WTC11 (cell line): ENCODE data around the gene SEMA4D. TPM values are rescaled to one million over a fixed set of nuclear protein-coding genes. Genes with fewer than 3 reads are reported as not detected.
A peak's percentile ranks its signal among the peaks of the same experiment; 100 is the strongest.

Experiments
- ATAC-seq: fragments of 200-7000 bp; cut with Tn5 transposase; 2 replicates; pipeline ENCODE4 v1.10.0; 2021; ENCODE audit warnings: mild to moderate bottlenecking, moderate library complexity
- CTCF ChIA-PET: fragments of 300-600 bp; sonication (Branson Sonifier 250); formaldehyde crosslinking; loops from one replicate; lab custom pipeline; 2021; ENCODE audit warnings: antibody characterized with exemption; lab: Charles Lee
- POLR2A ChIA-PET: fragments of 350-600 bp; sonication (Branson Sonifier 250); formaldehyde crosslinking; loops from one replicate; lab custom pipeline; 2021; ENCODE audit warnings: antibody characterized with exemption; lab: Charles Lee
- DNase-seq: peaks from one replicate; pipeline ENCODE4 v3.0.0; 2021; ENCODE audit warnings: low spot score
- H3K27ac Mint-ChIP-seq: 2 replicates; pipeline ENCODE4 v1.8.0; 2021; ENCODE audit warnings: mixed read lengths
- H3K27me3 Mint-ChIP-seq: 2 replicates; pipeline ENCODE4 v1.8.0; 2021; ENCODE audit warnings: low read depth, mild to moderate bottlenecking, moderate library complexity, mixed read lengths
- H3K36me3 Mint-ChIP-seq: 2 replicates; pipeline ENCODE4 v1.8.0; 2021; ENCODE audit warnings: mixed read lengths
- H3K4me1 Mint-ChIP-seq: 2 replicates; pipeline ENCODE4 v1.8.0; 2022; ENCODE audit warnings: mixed read lengths
- H3K4me3 Mint-ChIP-seq: 2 replicates; pipeline ENCODE4 v1.8.0; 2021; ENCODE audit warnings: mild to moderate bottlenecking, moderate library complexity, mixed read lengths
- H3K9me3 Mint-ChIP-seq: 2 replicates; pipeline ENCODE4 v1.8.0; 2021; ENCODE audit warnings: mixed read lengths
- IRF2 ChIP-seq: sonication (generic); formaldehyde crosslinking; IDR thresholded peaks from 2 replicates; pipeline ENCODE4 v1.8.0; 2022; ENCODE audit warnings: low read depth, missing genetic modification reagents, borderline replicate concordance
- TCF7 ChIP-seq: sonication (generic); formaldehyde crosslinking; IDR thresholded peaks from 2 replicates; pipeline ENCODE4 v1.8.0; 2022; ENCODE audit warnings: mild to moderate bottlenecking, low read depth, missing genetic modification reagents, moderate library complexity
- ZNF416 ChIP-seq: fragments of 250-450 bp; sonication (Bioruptor Pico); IDR thresholded peaks from 2 replicates; pipeline ENCODE4 v1.9.0; 2021; ENCODE audit warnings: mild to moderate bottlenecking, inconsistent platforms
- ZNF532 ChIP-seq: fragments of 250-450 bp; sonication (Bioruptor Pico); IDR thresholded peaks from 2 replicates; pipeline ENCODE4 v1.9.0; 2021; ENCODE audit warnings: mild to moderate bottlenecking, borderline replicate concordance
- ZNF671 ChIP-seq: fragments of 250-450 bp; sonication (Bioruptor Pico); IDR thresholded peaks from 2 replicates; pipeline ENCODE4 v1.8.0; 2021; ENCODE audit warnings: mild to moderate bottlenecking
- total RNA-seq: library from RNA; stranded (reverse); gene quantifications from 3 replicates; pipeline ENCODE4 v1.2.3, GENCODE V29; 2021
- TF ChIP-seq, protein P1 (sequence below): sonication (generic); formaldehyde crosslinking; IDR thresholded peaks from 2 replicates; pipeline ENCODE4 v1.8.1; 2023; ENCODE audit warnings: mild to moderate bottlenecking, moderate library complexity, missing genetic modification reagents
- TF ChIP-seq, protein P2 (sequence below): sonication (generic); formaldehyde crosslinking; conservative IDR thresholded peaks from 2 replicates; pipeline ENCODE4 v1.8.1; 2023; ENCODE audit warnings: mild to moderate bottlenecking, low read depth, missing genetic modification reagents, moderate library complexity
- TF ChIP-seq, protein P3 (sequence below): sonication (generic); formaldehyde crosslinking; IDR thresholded peaks from 2 replicates; pipeline ENCODE4 v1.8.1; 2022; ENCODE audit warnings: mild to moderate bottlenecking, missing genetic modification reagents, moderate library complexity, borderline replicate concordance
- TF ChIP-seq, protein P4 (sequence below): sonication (generic); formaldehyde crosslinking; IDR thresholded peaks from 2 replicates; pipeline ENCODE4 v1.8.0; 2022; ENCODE audit warnings: mild to moderate bottlenecking, missing genetic modification reagents

SEMA4D gene
- total RNA-seq, 1 experiment from 2014 or later = 67.8 TPM

- TF ChIP-seq ZNF416 (no peak), ZNF671 (no peak)
Observed at GRCh38 chr9:89417832-89418473, 80.0 kb downstream of the SEMA4D start (continued).

GRCh38 chr9:89414670-89415324 is 83.1 kb downstream of the SEMA4D start:
- no peak for ATAC-seq
- CTCF ChIA-PET = interaction anchor here (1.0 to 1.2 kb wide), 3 partner anchors 14 to 134 kb away, joined by 3 to 6 read pairs (median 3); no protein-coding TSS in a partner anchor
- DNase-seq = no peak
- Mint-ChIP-seq H3K4me3 (no peak overlapping the region), H3K27ac (peak overlapping the region; percentile 26; the same call in 1 of the 2 replicates), H3K27me3 (no peaks in the 10 kb centered on the region), H3K9me3 (peaks cover 16% of the 10 kb centered on the region), H3K36me3 (peaks cover 24% of the 10 kb centered on the region), H3K4me1 (peaks cover 48% of the 10 kb centered on the region)
- POLR2A ChIA-PET = no interaction called here
- TF ChIP-seq, protein P1, sequence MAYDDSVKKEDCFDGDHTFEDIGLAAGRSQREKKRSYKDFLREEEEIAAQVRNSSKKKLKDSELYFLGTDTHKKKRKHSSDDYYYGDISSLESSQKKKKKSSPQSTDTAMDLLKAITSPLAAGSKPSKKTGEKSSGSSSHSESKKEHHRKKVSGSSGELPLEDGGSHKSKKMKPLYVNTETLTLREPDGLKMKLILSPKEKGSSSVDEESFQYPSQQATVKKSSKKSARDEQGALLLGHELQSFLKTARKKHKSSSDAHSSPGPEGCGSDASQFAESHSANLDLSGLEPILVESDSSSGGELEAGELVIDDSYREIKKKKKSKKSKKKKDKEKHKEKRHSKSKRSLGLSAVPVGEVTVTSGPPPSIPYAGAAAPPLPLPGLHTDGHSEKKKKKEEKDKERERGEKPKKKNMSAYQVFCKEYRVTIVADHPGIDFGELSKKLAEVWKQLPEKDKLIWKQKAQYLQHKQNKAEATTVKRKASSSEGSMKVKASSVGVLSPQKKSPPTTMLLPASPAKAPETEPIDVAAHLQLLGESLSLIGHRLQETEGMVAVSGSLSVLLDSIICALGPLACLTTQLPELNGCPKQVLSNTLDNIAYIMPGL (CRISPR knock-in tag) = no peak

DNA sequence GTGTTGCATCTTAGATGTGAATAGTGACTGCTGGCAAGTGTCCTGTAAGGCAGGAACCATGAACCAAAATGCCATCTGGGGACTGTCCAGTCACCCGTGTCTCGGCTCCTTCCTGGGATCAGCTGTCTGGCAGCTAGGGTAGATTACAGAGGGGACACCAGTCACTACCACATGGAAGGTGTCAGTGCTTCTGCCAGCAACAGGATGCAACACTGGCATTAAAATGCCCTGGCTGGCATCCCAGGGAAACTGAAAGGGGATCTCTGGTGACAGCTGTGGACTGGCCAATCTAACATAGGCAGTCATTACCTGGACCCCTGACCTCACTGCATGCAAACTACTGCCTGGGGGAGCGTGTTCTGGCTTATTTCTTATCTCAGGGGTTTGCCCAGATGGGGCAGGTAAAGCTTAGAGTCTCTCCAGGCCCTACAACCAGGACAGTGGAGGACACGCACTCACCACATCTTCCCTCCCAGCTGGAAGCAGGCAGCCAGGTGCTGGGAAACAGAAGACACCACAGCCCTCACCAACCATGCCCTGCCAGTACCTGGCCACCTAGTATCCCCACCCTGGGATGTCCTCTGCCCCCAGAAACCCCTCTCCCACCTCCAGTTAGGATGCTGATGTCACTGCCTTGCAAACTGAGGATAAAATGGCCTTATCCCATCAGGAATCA is 83.8 kb downstream of the SEMA4D start:
- H3K36me3 Mint-ChIP-seq = peaks cover 21% of the 10 kb centered on the region
- TF ChIP-seq TCF7 (CRISPR knock-in tag) = no peak
- TF ChIP-seq, protein P2, sequence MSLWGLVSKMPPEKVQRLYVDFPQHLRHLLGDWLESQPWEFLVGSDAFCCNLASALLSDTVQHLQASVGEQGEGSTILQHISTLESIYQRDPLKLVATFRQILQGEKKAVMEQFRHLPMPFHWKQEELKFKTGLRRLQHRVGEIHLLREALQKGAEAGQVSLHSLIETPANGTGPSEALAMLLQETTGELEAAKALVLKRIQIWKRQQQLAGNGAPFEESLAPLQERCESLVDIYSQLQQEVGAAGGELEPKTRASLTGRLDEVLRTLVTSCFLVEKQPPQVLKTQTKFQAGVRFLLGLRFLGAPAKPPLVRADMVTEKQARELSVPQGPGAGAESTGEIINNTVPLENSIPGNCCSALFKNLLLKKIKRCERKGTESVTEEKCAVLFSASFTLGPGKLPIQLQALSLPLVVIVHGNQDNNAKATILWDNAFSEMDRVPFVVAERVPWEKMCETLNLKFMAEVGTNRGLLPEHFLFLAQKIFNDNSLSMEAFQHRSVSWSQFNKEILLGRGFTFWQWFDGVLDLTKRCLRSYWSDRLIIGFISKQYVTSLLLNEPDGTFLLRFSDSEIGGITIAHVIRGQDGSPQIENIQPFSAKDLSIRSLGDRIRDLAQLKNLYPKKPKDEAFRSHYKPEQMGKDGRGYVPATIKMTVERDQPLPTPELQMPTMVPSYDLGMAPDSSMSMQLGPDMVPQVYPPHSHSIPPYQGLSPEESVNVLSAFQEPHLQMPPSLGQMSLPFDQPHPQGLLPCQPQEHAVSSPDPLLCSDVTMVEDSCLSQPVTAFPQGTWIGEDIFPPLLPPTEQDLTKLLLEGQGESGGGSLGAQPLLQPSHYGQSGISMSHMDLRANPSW (CRISPR knock-in tag) = no peak
- TF ChIP-seq, all 79 proteins: peak for 0
- Mint-ChIP-seq H3K27ac (peak overlapping the region; percentile 7; the same call in 1 of the 2 replicates), H3K4me3 (no peak overlapping the region), H3K9me3 (peaks cover 16% of the 10 kb centered on the region), H3K4me1 (peaks cover 49% of the 10 kb centered on the region), H3K27me3 (no peaks in the 10 kb centered on the region)
- ChIA-PET POLR2A (no interaction called here), CTCF (interaction anchor here (1.1 to 1.2 kb wide), 2 partner anchors 15 to 135 kb away, joined by 3 to 6 read pairs; no protein-coding TSS in a partner anchor)
- DNase-seq = no peak
- no peak for ATAC-seq

DNA sequence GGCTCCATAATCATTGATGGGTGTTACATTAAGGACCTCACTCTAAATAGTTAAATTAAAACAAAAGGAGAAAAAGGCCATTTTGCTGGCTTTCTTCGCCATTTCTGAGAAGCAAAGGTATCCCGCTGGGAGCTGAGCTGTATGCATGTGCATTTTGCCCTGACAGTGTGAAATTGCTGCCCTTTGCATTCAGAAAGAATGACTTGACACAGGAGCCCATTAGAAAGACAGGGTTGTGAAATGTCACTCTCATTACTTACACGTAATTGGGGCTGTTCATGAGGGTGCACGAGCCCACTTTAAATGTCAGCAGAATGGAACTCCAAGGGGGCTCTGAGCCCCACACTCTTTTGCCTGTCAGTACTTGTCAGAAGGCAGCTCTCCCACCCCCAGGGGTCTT is 85.0 kb downstream of the SEMA4D start:
- H3K36me3 Mint-ChIP-seq = peaks cover 16% of the 10 kb centered on the region
- H3K4me1 Mint-ChIP-seq = peaks cover 49% of the 10 kb centered on the region
- ChIA-PET CTCF (interaction anchor here (0.6 to 3.9 kb wide), 2 partner anchors 16 to 136 kb away, joined by 3 to 27 read pairs; no protein-coding TSS in a partner anchor), POLR2A (no interaction called here)
- no peak for TF ChIP-seq IRF2 (CRISPR knock-in tag)
- TF ChIP-seq, protein P3, sequence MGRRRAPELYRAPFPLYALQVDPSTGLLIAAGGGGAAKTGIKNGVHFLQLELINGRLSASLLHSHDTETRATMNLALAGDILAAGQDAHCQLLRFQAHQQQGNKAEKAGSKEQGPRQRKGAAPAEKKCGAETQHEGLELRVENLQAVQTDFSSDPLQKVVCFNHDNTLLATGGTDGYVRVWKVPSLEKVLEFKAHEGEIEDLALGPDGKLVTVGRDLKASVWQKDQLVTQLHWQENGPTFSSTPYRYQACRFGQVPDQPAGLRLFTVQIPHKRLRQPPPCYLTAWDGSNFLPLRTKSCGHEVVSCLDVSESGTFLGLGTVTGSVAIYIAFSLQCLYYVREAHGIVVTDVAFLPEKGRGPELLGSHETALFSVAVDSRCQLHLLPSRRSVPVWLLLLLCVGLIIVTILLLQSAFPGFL (CRISPR knock-in tag) = no peak
- no peak for TF ChIP-seq ZNF532 (CRISPR knock-in tag)
- TF ChIP-seq, protein P4, sequence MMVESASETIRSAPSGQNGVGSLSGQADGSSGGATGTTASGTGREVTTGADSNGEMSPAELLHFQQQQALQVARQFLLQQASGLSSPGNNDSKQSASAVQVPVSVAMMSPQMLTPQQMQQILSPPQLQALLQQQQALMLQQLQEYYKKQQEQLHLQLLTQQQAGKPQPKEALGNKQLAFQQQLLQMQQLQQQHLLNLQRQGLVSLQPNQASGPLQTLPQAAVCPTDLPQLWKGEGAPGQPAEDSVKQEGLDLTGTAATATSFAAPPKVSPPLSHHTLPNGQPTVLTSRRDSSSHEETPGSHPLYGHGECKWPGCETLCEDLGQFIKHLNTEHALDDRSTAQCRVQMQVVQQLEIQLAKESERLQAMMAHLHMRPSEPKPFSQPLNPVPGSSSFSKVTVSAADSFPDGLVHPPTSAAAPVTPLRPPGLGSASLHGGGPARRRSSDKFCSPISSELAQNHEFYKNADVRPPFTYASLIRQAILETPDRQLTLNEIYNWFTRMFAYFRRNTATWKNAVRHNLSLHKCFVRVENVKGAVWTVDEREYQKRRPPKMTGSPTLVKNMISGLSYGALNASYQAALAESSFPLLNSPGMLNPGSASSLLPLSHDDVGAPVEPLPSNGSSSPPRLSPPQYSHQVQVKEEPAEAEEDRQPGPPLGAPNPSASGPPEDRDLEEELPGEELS (CRISPR knock-in tag) = no peak
- peaks cover 16% of the 10 kb centered on the region for H3K9me3 Mint-ChIP-seq
- H3K4me3 Mint-ChIP-seq = peak overlapping the region; percentile 48
- no peak for DNase-seq
- H3K27me3 Mint-ChIP-seq = no peaks in the 10 kb centered on the region
- peak; percentile 15 for ATAC-seq
- H3K27ac Mint-ChIP-seq = peak overlapping the region; percentile 83
